HepG2 (cell line): ENCODE data around the gene RASGRP2. TPM values are rescaled to one million over a fixed set of nuclear protein-coding genes. Genes with fewer than 3 reads are reported as not detected.

Experiments
- ATAC-seq: fragments of 200-7000 bp; cut with Tn5 transposase; 3 replicates; pipeline ENCODE4 v1.9.1; 2020; ENCODE audit warnings: mild to moderate bottlenecking, moderate library complexity
- BruUV-seq: library from RNA; stranded (reverse); fragments of 400-500 nt; replicated peaks from 2 replicates; lab custom pipeline; 2021; lab: Mats Ljungman, UMichigan
- CTCF ChIA-PET: fragments of 300-600 bp; formaldehyde crosslinking; extraction: SDS; loops from one replicate; lab custom pipeline; 2021; ENCODE audit warnings: low total read pairs, inconsistent platforms, low intra/inter-chr PET ratio; lab: Yijun Ruan, JAX
- POLR2A ChIA-PET: fragments of 350-600 bp; sonication (Branson Sonifier 250); formaldehyde crosslinking; loops from one replicate; lab custom pipeline; 2020; ENCODE audit warnings: antibody characterized with exemption, inconsistent platforms; lab: Yijun Ruan, JAX
- DNase-seq: peaks from one replicate; pipeline ENCODE4 v3.0.0-alpha.2; 2015; ENCODE audit warnings: low spot score
- FAIRE-seq: peaks from 3 replicates; lab custom pipeline; 2011; peaks lifted over from hg19 to GRCh38; lab: Jason Lieb, UNC
- H2AFZ ChIP-seq: one replicate; pipeline ENCODE4 v1.6.1; 2011; ENCODE audit warnings: low read length, inconsistent platforms
- H3K27ac ChIP-seq: fragments of 300-600 bp; 3 replicates; pipeline ENCODE4 v1.8.0; 2011; ENCODE audit warnings: mixed run types, mild to moderate bottlenecking, mixed read lengths, low read length, inconsistent platforms; ENCODE audit not compliant: insufficient read depth; ENCODE audit errors: extremely low read length
- H3K27me3 ChIP-seq, 2 experiments: fragments of 200-600 bp in 1 of 2; 2 replicates in 1 of 2; 3 replicates in 1 of 2; pipeline versions ENCODE4 v1.6.0 to v1.8.0; 2011; ENCODE audit warnings: low read length in 2 of 2, mild to moderate bottlenecking in 2 of 2, moderate library complexity in 2 of 2, inconsistent platforms in 1 of 2; ENCODE audit not compliant: insufficient read depth in 2 of 2, control insufficient read depth in 1 of 2
- H3K36me3 ChIP-seq, 2 experiments: fragments of 200-600 bp in 1 of 2; replicated peaks in 1 of 2; 2 replicates in 1 of 2; 3 replicates in 1 of 2; pipeline versions ENCODE4 v1.5.1 to v1.8.0; 2011; ENCODE audit warnings: low read length in 2 of 2, inconsistent platforms in 1 of 2; ENCODE audit not compliant: insufficient read depth in 2 of 2, control insufficient read depth in 1 of 2
- H3K4me1 ChIP-seq: 2 replicates; pipeline ENCODE4 v1.5.1; 2012; ENCODE audit warnings: low read length, inconsistent platforms; ENCODE audit not compliant: insufficient read depth
- H3K4me2 ChIP-seq: 2 replicates; pipeline ENCODE4 v1.6.0; 2011; ENCODE audit warnings: low read depth, low read length, inconsistent platforms
- H3K4me3 ChIP-seq, 3 experiments: fragments of 200-600 bp in 1 of 3; sonication (generic), shearing (Covaris generic) in 1 of 3; replicated peaks in 1 of 3; 2 replicates each; pipeline ENCODE4 v1.5.1; 2011 to 2016; ENCODE audit warnings: low read length in 3 of 3, inconsistent platforms in 2 of 3, low read depth in 2 of 3, mild to moderate bottlenecking in 2 of 3, control low read depth in 1 of 3, mixed read lengths in 1 of 3; ENCODE audit not compliant: insufficient read depth in 1 of 3
- H3K79me2 ChIP-seq: one replicate; pipeline ENCODE4 v1.6.1; 2011; ENCODE audit warnings: low read length, inconsistent platforms; ENCODE audit not compliant: insufficient read depth
- H3K9ac ChIP-seq: 2 replicates; pipeline ENCODE4 v1.6.0; 2011; ENCODE audit warnings: mild to moderate bottlenecking, low read depth, low read length, inconsistent platforms; ENCODE audit not compliant: insufficient read depth
- H3K9me3 ChIP-seq: 2 replicates; pipeline ENCODE4 v1.5.1; 2012; ENCODE audit warnings: mild to moderate bottlenecking, low read length
- H4K20me1 ChIP-seq: 2 replicates; pipeline ENCODE4 v1.6.0; 2011; ENCODE audit warnings: inconsistent platforms, mild to moderate bottlenecking, low read length, moderate library complexity; ENCODE audit not compliant: insufficient read depth
- FOXP1 ChIP-seq, 2 experiments: fragments of 450-650 bp in 1 of 2; IDR thresholded peaks; 2 replicates each; pipeline ENCODE4 v1.6.1; 2017 to 2018; ENCODE audit warnings: antibody characterized with exemption in 1 of 2
- KDM2A ChIP-seq: sonication (generic); formaldehyde crosslinking; IDR thresholded peaks from 2 replicates; pipeline ENCODE4 v1.4.0; 2020; ENCODE audit warnings: low read depth, missing genetic modification reagents, borderline replicate concordance
- ZNF446 ChIP-seq: sonication (generic); formaldehyde crosslinking; IDR thresholded peaks from 2 replicates; pipeline ENCODE4 v1.5.0; 2020; ENCODE audit warnings: mild to moderate bottlenecking, missing genetic modification reagents
- WGBS: methylation state at CpG from one replicate; pipeline ENCODE4 v1.1.6; 2017; ENCODE audit warnings: low lambda C conversion rate; 5-methylcytosine and 5-hydroxymethylcytosine counted together
- in situ Hi-C: cut with HindIII; loops from 2 replicates; pipeline ENCODE4 v1.10.0; 2017; ENCODE audit warnings: low pct_unique_long_range_greater_than_20kb; ENCODE audit not compliant: extremely low pct_ligation_motif_present
- intact Hi-C: fragments of 100-400 bp; cut with micrococcal nuclease; formaldehyde crosslinking; loops from one replicate; pipeline ENCODE4 v1.10.0; 2022; ENCODE audit not compliant: unreplicated experiment
- polyA plus RNA-seq, 8 experiments: library from polyadenylated mRNA; depleted of rRNA in 3 of 8; stranded (reverse) in 7 of 8; unstranded in 1 of 8; fragments of >200 nt; fragmentation: Illumina TruSeq in 4 of 8; extraction: Trizol in 4 of 8; gene quantifications; 2 replicates each; pipeline versions ENCODE4 v1.2.1 to v1.2.3, GENCODE V29; 2011 to 2016; ENCODE audit warnings: low read depth in 4 of 8, missing spikeins in 1 of 8, mixed read lengths in 1 of 8; ENCODE audit not compliant: insufficient read depth in 1 of 8
- total RNA-seq, 5 experiments: library from RNA; depleted of rRNA; stranded (reverse); fragments of >200 nt; fragmentation: Illumina TruSeq; extraction: Trizol; gene quantifications; 2 replicates each; pipeline ENCODE4 v1.2.3, GENCODE V29; 2016; ENCODE audit warnings: low read depth in 1 of 5
- TF ChIP-seq, protein P1 (sequence below): sonication (generic); formaldehyde crosslinking; IDR thresholded peaks from 2 replicates; pipeline ENCODE4 v1.8.1; 2022; ENCODE audit warnings: low read depth, mild to moderate bottlenecking, missing genetic modification reagents
- TF ChIP-seq, protein P2 (sequence below): sonication (generic); formaldehyde crosslinking; IDR thresholded peaks from 2 replicates; pipeline ENCODE4 v1.5.0; 2020; ENCODE audit warnings: mild to moderate bottlenecking, missing genetic modification reagents, borderline replicate concordance
- TF ChIP-seq, protein P3 (sequence below): sonication (generic); formaldehyde crosslinking; IDR thresholded peaks from 2 replicates; pipeline ENCODE4 v1.4.0; 2020; ENCODE audit warnings: missing genetic modification reagents, borderline replicate concordance
- TF ChIP-seq, protein P4 (sequence below): sonication (generic); formaldehyde crosslinking; IDR thresholded peaks from 2 replicates; pipeline ENCODE4; 2020; ENCODE audit warnings: missing genetic modification reagents, mild to moderate bottlenecking, borderline replicate concordance

RASGRP2 gene
- total and polyA plus RNA-seq, 2 of the 13 experiments (the other 11 are each of a cell fraction or from before 2014, with no cell fraction given): 0.61 TPM; not detected in 1

DNA sequence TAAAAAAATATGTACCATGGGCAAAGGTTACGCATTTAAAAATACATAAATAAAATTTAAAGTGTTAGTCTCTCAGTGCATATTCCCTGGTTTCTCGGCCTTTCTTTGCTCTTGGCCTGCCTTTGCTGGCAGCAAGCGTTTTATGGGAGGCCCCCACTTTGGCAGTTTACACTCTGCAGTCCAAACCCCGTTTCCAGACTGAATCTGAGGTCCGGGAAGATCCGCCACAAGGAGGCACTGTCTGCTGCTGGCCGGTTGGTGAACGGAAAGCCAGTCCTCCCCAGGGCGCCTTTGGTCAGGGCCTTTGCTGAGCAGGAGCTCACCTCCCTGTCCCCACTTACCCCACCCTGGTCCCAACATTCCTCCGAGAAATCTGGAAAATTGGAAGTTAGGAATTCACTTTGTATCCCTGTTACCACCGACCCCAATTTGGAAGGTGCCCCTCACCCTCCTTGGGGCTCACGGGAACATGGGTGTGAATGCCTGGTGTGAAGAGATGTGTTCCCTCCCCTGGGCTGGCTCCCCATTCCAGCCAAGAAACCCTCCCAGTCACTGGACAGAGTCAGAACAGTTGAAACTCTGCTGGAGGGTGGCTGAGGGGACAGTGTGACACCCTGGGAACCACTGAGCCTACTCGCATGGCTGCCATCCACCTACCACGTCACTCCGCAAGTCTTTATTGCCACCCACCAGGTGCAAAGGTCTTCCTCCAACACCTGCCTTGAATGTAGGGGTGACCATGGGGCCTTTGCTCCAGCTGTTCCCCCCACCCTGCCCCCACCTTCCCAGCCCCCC lies 43.8 kb upstream of the RASGRP2 start (continued):
- TF ChIP-seq, protein P1, sequence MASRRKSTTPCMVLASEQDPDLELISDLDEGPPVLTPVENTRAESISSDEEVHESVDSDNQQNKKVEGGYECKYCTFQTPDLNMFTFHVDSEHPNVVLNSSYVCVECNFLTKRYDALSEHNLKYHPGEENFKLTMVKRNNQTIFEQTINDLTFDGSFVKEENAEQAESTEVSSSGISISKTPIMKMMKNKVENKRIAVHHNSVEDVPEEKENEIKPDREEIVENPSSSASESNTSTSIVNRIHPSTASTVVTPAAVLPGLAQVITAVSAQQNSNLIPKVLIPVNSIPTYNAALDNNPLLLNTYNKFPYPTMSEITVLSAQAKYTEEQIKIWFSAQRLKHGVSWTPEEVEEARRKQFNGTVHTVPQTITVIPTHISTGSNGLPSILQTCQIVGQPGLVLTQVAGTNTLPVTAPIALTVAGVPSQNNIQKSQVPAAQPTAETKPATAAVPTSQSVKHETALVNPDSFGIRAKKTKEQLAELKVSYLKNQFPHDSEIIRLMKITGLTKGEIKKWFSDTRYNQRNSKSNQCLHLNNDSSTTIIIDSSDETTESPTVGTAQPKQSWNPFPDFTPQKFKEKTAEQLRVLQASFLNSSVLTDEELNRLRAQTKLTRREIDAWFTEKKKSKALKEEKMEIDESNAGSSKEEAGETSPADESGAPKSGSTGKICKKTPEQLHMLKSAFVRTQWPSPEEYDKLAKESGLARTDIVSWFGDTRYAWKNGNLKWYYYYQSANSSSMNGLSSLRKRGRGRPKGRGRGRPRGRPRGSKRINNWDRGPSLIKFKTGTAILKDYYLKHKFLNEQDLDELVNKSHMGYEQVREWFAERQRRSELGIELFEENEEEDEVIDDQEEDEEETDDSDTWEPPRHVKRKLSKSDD (CRISPR knock-in tag): no peak
- TF ChIP-seq KDM2A (CRISPR knock-in tag): peak; percentile 42; the same call in 1 of the 2 replicates

DNA sequence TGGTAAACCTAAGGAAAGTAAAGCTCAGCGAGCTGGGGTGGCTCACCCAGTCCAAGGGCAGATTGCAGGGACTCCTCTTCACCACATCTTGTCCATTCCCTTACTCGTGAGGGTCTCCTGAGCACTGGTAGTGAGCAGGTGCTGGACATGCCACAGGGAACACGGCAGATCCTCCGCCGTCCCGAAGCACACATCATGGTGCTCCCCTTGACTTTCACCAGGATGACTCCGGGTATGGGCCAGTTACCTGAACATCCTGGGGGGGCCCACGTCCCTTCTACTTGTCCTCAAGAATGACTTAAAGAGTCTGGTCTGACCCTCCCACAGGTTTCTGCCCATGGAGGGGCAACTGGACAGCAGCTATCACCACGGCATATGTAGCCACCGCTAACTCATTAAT lies 42.4 kb upstream of the RASGRP2 start:
- H3K9ac ChIP-seq: no peak overlapping the region
- no peak for FAIRE-seq
- 93% methylated on average over 10 of the region's 10 CpGs for whole genome bisulfite sequencing
- no peaks in the 10 kb centered on the region for H4K20me1 ChIP-seq
- H3K36me3 ChIP-seq: no peaks in the 10 kb centered on the region
- no peak overlapping the region for H3K4me3 ChIP-seq
- H2AFZ ChIP-seq: no peak overlapping the region
- no peaks in the 10 kb centered on the region for H3K4me1 ChIP-seq
- BruUV-seq: no TSS peak
- H3K9me3 ChIP-seq: no peaks in the 10 kb centered on the region
- ChIA-PET POLR2A (no interaction called here), CTCF (no interaction called here)
- no peak for DNase-seq
- intact Hi-C loops: loop anchor here (10.0 kb wide), 1 partner anchor 58 kb away; the partner anchor contains the start of gene CDC42BPG
- no peaks in the 10 kb centered on the region for H3K79me2 ChIP-seq
- H3K4me2 ChIP-seq: no peak overlapping the region
- in situ Hi-C loops: loop anchor here (5.0 kb wide), 1 partner anchor 106 kb away; no protein-coding TSS in a partner anchor
- no peak overlapping the region for H3K27ac ChIP-seq
- H3K27me3 ChIP-seq: no peaks in the 10 kb centered on the region
- ATAC-seq: no peak
- TF ChIP-seq, protein P2, sequence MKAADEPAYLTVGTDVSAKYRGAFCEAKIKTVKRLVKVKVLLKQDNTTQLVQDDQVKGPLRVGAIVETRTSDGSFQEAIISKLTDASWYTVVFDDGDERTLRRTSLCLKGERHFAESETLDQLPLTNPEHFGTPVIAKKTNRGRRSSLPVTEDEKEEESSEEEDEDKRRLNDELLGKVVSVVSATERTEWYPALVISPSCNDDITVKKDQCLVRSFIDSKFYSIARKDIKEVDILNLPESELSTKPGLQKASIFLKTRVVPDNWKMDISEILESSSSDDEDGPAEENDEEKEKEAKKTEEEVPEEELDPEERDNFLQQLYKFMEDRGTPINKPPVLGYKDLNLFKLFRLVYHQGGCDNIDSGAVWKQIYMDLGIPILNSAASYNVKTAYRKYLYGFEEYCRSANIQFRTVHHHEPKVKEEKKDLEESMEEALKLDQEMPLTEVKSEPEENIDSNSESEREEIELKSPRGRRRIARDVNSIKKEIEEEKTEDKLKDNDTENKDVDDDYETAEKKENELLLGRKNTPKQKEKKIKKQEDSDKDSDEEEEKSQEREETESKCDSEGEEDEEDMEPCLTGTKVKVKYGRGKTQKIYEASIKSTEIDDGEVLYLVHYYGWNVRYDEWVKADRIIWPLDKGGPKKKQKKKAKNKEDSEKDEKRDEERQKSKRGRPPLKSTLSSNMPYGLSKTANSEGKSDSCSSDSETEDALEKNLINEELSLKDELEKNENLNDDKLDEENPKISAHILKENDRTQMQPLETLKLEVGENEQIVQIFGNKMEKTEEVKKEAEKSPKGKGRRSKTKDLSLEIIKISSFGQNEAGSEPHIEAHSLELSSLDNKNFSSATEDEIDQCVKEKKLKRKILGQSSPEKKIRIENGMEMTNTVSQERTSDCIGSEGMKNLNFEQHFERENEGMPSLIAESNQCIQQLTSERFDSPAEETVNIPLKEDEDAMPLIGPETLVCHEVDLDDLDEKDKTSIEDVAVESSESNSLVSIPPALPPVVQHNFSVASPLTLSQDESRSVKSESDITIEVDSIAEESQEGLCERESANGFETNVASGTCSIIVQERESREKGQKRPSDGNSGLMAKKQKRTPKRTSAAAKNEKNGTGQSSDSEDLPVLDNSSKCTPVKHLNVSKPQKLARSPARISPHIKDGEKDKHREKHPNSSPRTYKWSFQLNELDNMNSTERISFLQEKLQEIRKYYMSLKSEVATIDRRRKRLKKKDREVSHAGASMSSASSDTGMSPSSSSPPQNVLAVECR (CRISPR knock-in tag): no peak
- no peak for TF ChIP-seq ZNF446 (CRISPR knock-in tag)
- TF ChIP-seq, protein P3, sequence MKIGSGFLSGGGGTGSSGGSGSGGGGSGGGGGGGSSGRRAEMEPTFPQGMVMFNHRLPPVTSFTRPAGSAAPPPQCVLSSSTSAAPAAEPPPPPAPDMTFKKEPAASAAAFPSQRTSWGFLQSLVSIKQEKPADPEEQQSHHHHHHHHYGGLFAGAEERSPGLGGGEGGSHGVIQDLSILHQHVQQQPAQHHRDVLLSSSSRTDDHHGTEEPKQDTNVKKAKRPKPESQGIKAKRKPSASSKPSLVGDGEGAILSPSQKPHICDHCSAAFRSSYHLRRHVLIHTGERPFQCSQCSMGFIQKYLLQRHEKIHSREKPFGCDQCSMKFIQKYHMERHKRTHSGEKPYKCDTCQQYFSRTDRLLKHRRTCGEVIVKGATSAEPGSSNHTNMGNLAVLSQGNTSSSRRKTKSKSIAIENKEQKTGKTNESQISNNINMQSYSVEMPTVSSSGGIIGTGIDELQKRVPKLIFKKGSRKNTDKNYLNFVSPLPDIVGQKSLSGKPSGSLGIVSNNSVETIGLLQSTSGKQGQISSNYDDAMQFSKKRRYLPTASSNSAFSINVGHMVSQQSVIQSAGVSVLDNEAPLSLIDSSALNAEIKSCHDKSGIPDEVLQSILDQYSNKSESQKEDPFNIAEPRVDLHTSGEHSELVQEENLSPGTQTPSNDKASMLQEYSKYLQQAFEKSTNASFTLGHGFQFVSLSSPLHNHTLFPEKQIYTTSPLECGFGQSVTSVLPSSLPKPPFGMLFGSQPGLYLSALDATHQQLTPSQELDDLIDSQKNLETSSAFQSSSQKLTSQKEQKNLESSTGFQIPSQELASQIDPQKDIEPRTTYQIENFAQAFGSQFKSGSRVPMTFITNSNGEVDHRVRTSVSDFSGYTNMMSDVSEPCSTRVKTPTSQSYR (CRISPR knock-in tag): no peak
- TF ChIP-seq, protein P4, sequence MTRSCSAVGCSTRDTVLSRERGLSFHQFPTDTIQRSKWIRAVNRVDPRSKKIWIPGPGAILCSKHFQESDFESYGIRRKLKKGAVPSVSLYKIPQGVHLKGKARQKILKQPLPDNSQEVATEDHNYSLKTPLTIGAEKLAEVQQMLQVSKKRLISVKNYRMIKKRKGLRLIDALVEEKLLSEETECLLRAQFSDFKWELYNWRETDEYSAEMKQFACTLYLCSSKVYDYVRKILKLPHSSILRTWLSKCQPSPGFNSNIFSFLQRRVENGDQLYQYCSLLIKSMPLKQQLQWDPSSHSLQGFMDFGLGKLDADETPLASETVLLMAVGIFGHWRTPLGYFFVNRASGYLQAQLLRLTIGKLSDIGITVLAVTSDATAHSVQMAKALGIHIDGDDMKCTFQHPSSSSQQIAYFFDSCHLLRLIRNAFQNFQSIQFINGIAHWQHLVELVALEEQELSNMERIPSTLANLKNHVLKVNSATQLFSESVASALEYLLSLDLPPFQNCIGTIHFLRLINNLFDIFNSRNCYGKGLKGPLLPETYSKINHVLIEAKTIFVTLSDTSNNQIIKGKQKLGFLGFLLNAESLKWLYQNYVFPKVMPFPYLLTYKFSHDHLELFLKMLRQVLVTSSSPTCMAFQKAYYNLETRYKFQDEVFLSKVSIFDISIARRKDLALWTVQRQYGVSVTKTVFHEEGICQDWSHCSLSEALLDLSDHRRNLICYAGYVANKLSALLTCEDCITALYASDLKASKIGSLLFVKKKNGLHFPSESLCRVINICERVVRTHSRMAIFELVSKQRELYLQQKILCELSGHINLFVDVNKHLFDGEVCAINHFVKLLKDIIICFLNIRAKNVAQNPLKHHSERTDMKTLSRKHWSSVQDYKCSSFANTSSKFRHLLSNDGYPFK (CRISPR knock-in tag): no peak
- no peak for TF ChIP-seq FOXP1 (IDR thresholded peaks at IDR 0.05)
- no peak for TF ChIP-seq FOXP1 (CRISPR knock-in tag; IDR thresholded peaks at IDR 0.05)
